Activated CD8-positive, alpha-beta memory T cell treated with anti-CD3 and anti-CD28 coated beads for 1 hour (primary cell): Measurements from ENCODE around the gene ACBD7.

Experiments used
- DNase-seq, 2 donors: peaks; one replicate each; pipeline ENCODE4 v3.0.0-alpha.2; 2020; ENCODE audit warnings: low read depth in 1 of 2; ENCODE audit errors: extremely low read depth in 1 of 2

ACBD7 gene

DNA sequence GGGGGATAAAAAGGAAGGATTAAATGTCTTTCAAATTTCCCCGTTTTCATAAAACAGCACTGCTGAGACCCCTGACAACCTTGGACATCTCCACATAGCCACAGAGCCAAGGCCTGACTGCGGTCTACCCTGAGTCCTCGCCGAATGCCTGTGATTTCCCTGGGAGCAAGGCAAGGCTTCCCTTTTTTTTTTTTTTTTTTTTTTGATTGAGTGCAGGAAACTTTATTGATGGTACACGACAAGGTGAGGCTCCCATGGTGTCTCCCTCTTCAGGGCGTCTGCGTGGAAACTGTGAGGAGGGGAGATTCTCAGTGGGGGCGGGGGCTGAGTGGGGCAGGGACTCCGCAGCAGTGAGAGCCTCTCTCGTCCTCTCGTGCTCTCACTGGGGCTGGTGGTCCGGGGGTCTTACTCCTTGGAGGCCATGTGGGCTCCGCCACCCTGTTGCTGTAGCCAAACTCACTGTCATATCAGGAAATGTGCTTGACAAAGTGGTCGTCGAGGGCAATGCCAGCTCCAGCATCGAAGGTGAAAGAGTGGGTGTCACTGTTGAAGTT, 4.4 kb upstream of the ACBD7 start:
- no peak for DNase-seq

DNA sequence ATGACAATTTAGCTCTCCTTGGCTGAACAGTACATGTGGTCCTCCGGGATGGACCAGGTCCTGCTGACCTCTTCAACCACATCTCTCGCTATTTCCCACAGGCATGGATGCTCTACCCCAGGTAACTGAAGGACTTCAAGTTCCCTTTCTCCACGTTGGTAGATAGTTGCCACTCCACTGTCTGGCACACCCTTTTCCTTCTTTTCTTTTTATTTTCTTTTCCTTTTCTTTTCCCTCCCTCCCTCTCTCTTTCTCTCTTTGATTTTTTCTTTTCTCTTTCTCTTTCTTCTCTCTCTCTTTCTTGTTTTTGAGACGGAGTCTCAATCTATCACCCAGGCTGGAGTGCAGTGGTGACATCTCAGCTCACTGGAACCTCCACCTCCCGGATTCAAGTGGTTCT, 2.8 kb upstream of the ACBD7 start:
- no peak for DNase-seq

DNA sequence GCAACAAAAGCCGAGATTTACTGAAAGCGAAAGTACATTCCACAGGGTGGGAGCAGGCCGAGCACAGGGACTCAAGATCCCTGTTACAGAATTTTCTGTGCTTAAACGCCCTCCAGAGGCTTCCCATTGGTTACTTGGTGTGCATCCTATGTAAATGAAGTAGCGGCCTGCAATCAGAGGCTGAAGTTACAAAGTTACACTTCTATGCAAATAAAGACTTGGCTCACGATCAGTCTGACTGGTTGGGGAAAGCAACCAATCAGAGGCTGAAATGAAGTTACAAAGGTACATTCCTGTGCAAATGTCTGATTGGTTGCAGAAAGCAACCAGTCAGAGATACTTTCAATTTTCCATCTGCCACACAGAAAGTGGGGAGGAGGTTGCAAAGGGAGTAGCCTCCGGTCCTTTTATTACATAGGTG, 4.1 kb downstream of the ACBD7 start:
- DNase-seq: no peak

DNA sequence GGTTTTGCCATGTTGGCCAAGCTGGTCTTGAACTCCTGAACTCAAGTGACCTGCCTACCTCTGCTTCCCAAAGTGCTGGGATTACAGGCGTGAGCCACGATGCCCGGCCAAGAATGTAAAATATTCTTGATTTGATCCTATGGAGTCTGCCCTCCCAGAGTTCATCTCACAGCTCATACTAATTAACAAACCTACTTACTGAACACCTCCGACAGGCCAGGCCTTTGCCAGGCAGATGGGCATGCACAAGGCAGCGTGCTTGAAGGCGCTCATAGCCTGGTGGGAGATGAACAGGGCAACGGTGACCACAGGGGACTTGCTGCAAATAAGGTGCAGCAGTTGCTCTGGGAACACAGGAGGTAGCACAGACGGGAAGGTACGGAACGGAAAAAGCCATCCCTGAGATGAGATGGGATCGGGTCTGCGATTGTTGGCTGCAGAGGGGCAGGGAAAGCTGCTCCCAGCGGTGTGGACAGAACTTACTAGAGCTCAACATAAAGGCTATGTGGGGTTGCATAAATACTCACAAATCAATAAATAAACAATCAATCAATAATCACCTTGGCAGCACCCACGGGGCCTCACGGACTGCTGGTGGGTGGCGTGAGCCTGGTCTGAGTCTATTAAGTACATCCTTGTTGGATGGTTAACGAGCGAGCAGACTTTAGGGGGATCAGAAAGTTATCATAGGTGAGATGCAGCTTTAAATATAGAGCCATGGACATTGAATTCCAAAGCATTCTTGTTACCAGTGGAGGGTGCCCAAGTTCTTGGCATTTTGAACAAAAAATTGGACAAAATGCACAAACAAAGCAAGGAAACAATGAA, 4.7 kb downstream of the ACBD7 start:
- no peak for DNase-seq

DNA sequence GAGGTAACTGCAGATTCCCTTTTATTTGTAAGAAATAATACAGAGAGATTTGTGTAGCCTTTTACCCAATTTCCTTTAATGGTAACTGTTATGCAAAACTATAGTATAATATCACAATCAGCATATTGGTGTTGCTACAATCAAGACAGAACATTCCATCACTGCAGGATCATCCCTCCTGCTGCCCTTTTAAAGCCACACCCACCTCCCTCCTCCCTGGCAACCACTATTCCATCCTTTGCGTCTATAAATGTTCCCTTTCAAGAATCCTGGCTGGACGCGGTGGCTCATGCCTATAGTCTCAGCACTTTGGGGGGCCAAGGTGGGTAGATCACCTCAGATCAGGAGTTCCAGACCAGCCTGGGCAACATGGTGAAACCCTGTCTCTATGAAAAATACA, 13.2 kb downstream of the ACBD7 start:
- DNase-seq: no peak

DNA sequence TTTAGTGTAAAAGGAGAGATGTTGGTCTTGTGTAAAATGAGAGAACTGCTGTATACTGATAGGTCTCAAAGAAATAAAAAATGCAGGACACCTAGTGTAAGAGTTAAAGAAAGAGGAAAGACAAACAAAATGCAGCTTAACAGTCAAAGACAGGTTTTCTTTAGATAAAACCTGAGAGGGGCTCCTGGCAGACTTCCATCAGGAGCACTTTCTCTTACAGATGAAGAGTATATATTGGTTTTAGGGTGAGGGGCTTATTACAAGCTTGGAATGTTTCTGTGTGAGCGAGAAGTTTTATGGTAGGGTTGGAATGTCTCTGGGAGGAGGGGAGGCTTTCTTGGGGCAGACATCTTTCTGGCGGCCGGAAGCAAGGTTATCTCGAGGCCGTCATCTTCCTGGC, 16.2 kb downstream of the ACBD7 start:
- no peak for DNase-seq

DNA sequence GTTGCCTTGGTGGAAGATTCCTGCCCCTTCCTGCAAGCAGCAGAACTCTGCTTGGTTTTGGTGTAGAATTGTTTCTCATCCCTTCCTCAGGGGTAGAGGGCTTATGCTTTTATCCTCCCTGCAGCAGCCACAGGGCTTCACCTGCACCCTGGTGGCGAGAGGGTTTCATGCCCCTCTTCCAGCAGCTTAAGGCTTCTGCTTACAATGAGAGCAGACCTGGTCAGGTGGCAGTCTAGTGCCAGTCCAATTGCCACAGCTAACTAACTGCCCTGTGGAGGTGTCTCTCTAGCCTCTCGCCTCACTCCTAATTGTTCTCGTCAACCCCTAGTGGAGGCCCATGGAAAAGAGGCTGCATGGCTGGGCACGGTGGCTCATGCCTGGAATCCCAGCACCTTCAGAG, 19.3 kb downstream of the ACBD7 start:
- no peak for DNase-seq

DNA sequence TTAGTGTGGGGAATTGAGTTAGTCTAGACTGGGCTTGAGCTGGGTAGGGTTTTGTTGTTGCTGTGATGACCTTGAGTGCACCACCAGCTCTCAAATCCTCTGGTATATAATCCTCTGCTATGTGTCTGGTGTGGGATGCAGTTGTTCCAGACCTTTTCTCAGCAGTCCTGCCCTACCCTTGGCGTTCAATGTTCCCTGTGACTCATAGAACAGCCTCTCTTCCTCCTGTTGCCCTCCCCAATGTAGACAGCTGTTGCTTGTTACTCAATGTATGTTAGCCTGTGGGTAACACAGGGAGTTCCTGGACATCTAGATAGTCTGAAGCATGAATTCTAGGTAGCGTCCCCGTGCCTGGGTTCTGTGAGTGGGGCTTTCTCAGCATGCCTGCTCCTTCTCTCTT, 19.8 kb downstream of the ACBD7 start:
- no peak for DNase-seq

DNA sequence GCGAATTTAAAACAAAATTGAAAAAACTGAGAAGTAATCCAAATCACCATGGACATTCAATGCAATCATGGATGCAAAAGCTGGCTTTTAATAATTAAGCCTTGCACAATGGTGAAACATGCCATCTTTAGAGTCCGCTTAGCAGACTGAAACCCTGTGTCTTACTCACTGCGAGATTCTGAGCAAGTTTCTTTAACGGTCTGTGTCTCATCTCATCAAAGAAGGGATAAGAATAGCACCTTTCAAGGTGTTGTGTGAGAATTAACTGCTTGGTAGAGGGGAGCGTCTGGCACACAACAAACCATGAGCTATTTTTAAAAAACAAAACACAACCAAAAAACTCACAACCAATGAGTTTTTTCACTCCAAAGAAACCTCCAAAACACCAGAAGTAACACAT, 21.4 kb downstream of the ACBD7 start:
- DNase-seq: no peak

DNA sequence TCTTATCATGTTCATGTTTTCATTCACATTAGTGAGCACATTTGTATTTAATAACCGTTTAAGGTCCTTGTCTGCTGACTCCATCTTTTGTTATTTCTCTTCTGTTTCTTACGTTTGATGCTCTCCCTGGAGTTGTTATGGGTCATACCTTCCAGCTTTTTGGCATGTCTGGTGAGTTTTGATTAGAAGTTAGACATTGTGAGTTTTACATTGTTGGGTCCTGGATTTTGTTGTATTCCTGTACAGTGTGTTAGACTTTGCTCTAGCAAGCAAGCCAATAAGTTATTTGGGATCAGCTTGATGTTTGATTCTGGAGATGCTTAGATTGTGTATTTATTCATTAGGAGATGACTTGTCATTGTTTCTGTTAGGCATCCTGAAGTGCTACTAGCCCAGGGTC, 27.9 kb downstream of the ACBD7 start:
- no peak for DNase-seq

DNA sequence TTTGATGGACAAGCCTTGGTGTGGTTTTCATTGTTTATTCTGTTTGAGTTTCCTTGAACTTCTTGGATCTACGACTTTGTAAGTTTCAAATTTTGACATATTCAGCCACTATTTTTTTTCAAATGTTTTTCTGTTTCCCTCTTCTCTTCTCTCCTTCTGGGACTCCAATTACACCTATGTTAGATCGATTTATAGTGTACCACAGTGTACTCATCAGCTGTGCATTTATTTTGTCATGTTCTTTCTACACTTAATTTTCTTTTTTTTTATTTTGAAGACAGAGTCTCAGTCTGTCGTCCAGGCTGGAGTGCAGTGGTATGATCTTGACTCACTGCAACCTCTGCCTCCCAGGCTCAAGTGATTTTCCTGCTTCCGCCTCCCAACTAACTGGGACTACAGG, 28.7 kb downstream of the ACBD7 start:
- no peak for DNase-seq

DNA sequence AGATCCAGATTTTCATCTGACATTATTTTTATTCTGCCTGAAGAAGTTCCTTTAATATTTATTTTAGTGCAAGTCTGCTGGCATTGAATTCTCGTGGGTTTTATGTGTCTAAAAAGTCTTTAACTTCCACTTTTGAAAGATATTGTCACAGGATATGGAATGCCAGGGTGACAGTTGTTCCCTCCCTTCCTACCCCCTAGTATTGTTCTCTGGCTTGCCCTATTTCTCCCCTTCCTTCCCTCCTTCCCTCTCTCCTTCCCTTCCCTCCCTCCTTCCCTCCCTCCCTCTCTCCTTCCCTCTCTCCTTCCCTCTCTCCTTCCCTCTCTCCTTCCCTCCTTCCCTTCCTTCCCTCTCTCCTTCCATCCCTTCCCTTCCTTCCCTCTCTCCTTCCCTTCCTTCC, 29.9 kb downstream of the ACBD7 start:
- no peak for DNase-seq

DNA sequence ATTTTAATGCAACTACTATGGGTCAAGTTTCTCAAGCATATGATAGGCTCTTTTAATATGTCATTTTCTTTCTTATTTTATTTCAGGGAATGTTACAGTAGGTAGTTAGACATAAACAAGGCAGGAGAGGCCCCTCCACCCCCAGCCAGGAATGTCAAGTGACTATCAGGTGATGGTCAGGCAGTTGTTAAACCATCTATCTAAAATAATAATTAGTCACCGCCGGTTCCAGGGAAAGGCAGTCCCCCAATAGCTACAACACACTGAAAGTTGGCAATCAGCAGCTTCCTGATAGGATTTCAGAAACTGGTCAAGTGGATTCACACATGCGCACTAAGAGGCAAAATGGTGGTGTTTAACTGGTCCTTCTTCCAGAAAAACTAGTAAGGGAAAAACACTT, 35.5 kb downstream of the ACBD7 start:
- no peak for DNase-seq

DNA sequence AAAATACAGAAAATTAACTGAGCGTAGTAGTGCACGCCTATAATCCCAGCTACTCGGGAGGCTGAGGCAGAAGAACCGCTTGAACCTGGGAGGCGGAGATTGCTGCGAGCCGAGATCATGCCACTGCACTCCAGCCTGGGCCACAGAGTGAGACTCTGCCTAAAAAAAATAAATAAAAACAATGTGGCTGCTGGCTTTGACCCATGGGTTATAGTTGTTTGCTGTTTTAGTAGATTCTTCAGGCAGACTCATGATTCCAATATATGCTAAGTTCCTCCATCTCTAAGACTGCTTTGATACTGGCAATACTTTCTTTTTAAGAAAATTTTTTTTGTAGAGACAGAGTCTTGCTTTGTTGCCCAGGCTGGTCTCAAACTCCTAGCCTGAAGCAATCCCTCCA, 36.5 kb downstream of the ACBD7 start:
- no peak for DNase-seq

DNA sequence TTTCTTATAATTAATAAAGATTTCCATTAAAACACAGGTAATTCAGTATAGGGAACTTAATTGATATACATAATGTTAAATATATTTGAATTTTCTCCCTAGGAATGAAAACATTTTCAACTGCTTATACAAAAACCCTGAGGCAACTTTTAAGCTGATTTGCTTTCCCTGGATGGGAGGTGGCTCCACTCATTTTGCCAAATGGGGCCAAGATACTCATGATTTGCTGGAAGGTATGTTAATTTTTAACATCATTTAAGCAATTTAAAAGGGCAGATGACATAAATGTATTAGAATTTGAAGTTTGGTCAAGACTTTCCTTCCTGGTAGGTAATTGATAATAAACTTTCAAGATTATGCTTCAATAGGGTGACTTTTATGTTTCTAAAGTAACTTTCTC, 39.0 kb downstream of the ACBD7 start:
- no peak for DNase-seq

DNA sequence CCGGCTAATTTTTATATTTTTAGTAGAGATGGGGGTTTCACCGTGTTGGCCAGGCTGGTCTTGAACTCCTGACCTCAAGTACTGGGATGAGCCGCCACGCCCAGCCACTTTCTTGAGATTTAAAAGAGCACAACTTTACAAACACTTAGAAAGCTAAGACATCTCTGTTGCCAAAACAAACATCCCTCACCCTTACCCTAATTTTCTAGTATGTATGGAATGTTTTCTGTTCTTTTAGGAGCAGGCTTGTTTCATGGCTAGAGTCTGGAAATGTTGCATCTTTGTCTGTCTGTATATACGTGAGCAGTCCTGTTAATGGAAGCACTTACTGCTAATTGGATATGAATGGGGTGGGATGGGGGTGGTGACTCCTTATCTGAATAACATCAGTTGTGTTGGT, 42.0 kb downstream of the ACBD7 start:
- no peak for DNase-seq

DNA sequence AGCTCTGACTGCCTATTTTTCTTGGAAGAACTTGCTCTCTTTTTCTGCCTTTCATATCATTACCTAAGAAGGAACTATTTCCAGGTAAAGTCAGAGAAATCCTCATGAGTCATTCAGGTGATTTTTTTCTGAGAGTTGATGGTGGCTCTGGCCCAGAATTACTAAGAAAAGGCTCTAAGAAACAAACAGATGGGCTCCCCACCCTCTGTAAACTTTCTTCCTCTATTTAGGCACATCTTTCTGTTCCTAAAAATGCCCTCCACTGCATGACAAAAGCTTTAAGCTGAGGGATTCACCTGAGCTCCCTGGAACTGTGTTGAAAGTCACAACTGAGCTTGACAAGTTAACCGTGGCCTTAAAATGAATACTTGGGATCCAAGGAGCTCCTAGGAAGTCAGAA, 43.2 kb downstream of the ACBD7 start:
- DNase-seq: no peak

DNA sequence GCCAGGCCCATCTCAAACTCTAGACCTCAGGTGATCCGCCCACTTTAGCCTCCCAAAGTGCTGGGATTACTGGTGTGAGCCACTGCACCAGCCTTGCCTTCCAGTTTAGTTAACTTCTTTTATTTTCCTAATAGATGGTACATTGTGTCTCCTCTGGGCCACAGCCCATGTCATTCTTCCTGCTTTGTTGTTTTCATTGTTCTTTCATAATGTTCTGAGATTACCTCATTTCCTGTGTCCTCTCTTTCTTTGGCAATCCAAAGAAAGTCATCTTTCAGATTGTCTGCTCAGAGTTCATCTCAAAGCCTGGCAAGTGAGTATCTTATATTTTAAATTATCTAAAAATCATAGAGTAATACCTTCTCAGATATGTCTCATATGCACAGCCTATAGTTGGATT, 44.9 kb downstream of the ACBD7 start, which contains the start of gene OLAH:
TSS of gene OLAH (plus strand) at position 270 of the 400 bp plus-strand sequence. CDS start 3,346 bp downstream, outside the sequence.
- DNase-seq: no peak

DNA sequence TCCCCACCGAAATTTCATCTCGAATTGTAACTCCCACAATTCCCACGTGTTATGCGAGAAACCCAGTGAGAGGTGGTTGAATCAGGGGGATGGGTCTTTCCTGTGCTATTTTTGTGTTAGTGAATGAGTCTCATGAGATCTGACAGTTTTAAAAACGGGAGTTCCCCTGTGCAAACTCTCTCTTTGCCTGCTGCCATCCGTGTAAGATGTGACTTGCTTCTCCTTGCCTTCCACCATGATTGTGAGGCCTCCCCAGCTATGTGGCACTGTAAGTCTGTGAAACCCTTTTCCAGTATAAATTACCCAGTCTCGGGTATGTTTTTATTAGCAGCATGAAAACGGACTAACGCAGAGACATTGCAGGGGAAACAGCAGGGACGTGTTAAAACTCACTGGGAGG, 50.2 kb downstream of the ACBD7 start:
- no peak for DNase-seq

DNA sequence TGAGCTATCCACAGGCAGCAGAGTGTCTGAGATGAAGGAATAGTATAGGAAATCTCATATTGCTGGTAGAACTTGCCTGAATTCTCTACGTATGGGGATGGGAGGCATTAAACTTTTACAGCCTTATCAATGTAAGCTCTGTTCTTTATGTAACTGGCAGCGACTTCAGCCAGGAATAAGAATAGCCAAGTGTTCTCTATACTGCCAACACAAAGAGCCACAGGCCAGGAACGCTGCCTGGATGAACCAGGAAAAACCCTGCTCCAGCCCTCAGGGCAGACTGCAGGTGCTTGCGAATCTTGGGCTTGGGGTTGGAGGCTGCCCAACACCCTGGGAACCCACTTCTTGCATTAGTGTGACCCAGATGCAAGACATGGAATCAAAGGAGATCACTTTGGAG, 50.9 kb downstream of the ACBD7 start:
- DNase-seq: no peak

DNA sequence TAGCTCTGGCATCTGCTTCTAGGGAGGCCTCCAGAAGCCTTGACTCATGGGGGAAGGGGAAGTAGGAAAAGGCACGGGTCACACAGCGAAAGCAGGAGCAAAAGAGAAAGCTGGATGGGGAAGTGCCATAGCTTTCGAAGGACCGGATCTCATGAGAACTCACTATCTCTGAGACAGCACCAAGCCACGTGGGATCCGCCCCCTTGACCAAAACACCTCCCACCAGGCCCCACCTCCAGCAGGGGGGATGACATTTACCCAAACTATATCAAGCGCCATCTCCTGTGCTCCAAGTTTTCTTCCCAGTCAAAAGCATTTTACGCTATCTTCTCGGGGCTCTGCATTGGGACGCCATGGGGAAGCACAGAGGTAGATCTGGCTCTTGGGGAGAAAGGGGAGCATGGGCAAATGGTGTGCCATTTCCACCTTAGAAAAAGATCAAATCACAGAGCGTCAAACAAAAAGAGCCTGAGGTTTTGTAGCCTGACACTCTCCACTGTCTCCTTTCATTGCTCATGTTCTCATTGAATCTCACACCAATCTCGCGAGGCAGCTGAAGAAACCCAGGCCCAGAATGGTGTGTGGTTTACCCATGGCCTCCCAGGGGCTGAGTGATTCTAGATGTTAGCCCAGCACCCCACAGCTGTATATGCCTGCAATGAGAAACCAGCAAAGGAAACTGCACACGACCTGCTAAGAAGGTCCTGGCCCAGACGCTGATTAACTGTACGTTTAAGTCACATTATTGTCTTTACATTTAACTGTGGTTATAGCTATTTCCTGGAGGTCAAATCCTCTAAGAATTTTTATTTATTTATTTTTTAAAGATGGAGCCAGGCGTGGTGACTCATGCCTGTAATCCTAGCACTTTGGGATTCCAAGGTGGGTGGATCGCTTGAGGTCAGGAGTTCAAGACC, 52.9 kb downstream of the ACBD7 start:
- DNase-seq: no peak

DNA sequence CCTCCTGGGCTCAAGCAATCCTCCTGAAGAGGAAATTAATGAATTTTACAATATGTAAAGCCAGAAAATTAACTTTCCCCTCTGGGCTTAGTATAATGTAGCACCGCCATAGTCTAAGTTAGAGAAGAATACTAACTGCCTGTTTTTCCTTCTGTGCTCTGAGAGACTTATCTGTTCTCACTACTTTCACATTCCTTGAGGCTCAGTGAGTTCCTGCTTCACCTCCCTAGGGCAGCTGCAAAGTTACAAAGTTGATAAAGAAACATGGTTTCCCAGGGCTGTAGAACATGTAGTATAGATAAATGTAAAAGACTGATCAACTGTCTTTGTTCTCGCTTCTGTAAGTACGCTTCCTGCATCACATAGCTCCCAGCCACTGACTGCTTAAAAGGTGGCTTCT, 60.8 kb downstream of the ACBD7 start:
- no peak for DNase-seq
